ENCODE measurements around the gene DPF1.

Gene DPF1

GRCh38 chr19:38250428-38250820 is 26.4 kb upstream of the DPF1 start:
- no peak for TF ChIP-seq CTCF (IDR thresholded peaks at IDR 0.05)
- H3K27ac ChIP-seq: peak overlapping the region; percentile 85 to 97
- DNase-seq (ENCODE audit: low spot score): no peak
- peak overlapping the region; percentile 82 for H3K4me3 ChIP-seq

GRCh38 chr19:38248421-38248820 is 24.4 kb upstream of the DPF1 start:
- Histone ChIP-seq H3K27ac (peak overlapping the region; percentile 84 to 93), H3K4me3 (no peak overlapping the region)
- no peak for DNase-seq (ENCODE audit: low spot score)
- no peak for TF ChIP-seq CTCF (IDR thresholded peaks at IDR 0.05)

- H3K27ac ChIP-seq: peak overlapping the region; percentile 84 to 93
- TF ChIP-seq CTCF (IDR thresholded peaks at IDR 0.05): no peak
- no peak overlapping the region for H3K4me3 ChIP-seq
- no peak for DNase-seq (ENCODE audit: low spot score)
Observed at GRCh38 chr19:38247734-38248268, 23.8 kb upstream of the DPF1 start.

GRCh38 chr19:38247126-38247525 is 23.1 kb upstream of the DPF1 start:
- TF ChIP-seq CTCF (IDR thresholded peaks at IDR 0.05): no peak
- Histone ChIP-seq H3K4me3 (peak overlapping the region; percentile 44), H3K27ac (peak overlapping the region; percentile 84 to 93)
- no peak for DNase-seq (ENCODE audit: low spot score)

- H3K27ac ChIP-seq: peak overlapping the region; percentile 84 to 93
- no peak for TF ChIP-seq CTCF (IDR thresholded peaks at IDR 0.05)
- no peak for DNase-seq (ENCODE audit: low spot score)
- peak overlapping the region; percentile 44 for H3K4me3 ChIP-seq
Observed at GRCh38 chr19:38245826-38246498, 21.9 kb upstream of the DPF1 start.

GRCh38 chr19:38243279-38243673 is 19.3 kb upstream of the DPF1 start:
- no peak for TF ChIP-seq CTCF (IDR thresholded peaks at IDR 0.05)
- H3K4me3 ChIP-seq: peak overlapping the region; percentile 37
- H3K27ac ChIP-seq: no peak overlapping the region
- no peak for DNase-seq (ENCODE audit: low spot score)

GRCh38 chr19:38239816-38240215 is 15.8 kb upstream of the DPF1 start:
- TF ChIP-seq CTCF (IDR thresholded peaks at IDR 0.05): no peak
- no peak overlapping the region for H3K4me3 ChIP-seq

More at GRCh38 chr19:38239816-38240215, 15.8 kb upstream of the DPF1 start:
- no peak for DNase-seq (ENCODE audit: low spot score)
- no peak overlapping the region for H3K27ac ChIP-seq
